ENCODE results near the gene GAREM1. TPM values are rescaled to one million over a fixed set of nuclear protein-coding genes. Genes with fewer than 3 reads are reported as not detected.

Gene GAREM1
- total and polyA plus RNA-seq, 2 of the 8 experiments (the other 6 are each of a cell fraction or from before 2014, with no cell fraction given), result 3.6 to 9.2 TPM

- FAIRE-seq, result no peak
- POLR2A ChIA-PET (ENCODE audit: partially characterized antibody), result no interaction called here
- Histone ChIP-seq H2BK15ac (ENCODE audit: low read length) (no peak overlapping the region), H3K4me3 (ENCODE audit: extremely low read depth in 1 of 4, insufficient read depth in 2 of 4, low read depth in 3 of 4, low read length in 4 of 4) (no peak overlapping the region), H4K91ac (replicated peaks; ENCODE audit: insufficient read length, low read length) (no peak overlapping the region), H2AFZ (ENCODE audit: low read length) (no peak overlapping the region), H2BK120ac (replicated peaks; ENCODE audit: low read depth, low read length) (no peak overlapping the region), H4K20me1 (replicated peaks in 1 of 2; ENCODE audit: control insufficient read depth in 1 of 2, insufficient read depth in 2 of 2, low read length in 2 of 2) (no peaks in the 10 kb centered on the region), H4K5ac (ENCODE audit: insufficient read length, low read depth, low read length) (no peak overlapping the region), H3K4me2 (ENCODE audit: insufficient read depth in 1 of 2, low read depth in 2 of 2, low read length in 2 of 2) (no peak overlapping the region), H3K9ac (replicated peaks in 1 of 4; ENCODE audit: extremely low read depth in 1 of 4, low read depth in 3 of 4, low read length in 3 of 4) (no peak overlapping the region), H3K4ac (replicated peaks; ENCODE audit: insufficient read length, low read depth, low read length) (no peak overlapping the region), H4K8ac (ENCODE audit: extremely low read depth, insufficient read depth, low read length) (no peak overlapping the region), H3K36me3 (ENCODE audit: control insufficient read depth in 2 of 4, insufficient read depth in 4 of 4, low read length in 3 of 4) (no peaks in the 10 kb centered on the region), H3K79me2 (ENCODE audit: control insufficient read depth in 1 of 2, insufficient read depth in 2 of 2, low read length in 2 of 2) (no peaks in the 10 kb centered on the region), H3K4me1 (replicated peaks in 1 of 4; ENCODE audit: control insufficient read depth in 3 of 4, insufficient read depth in 4 of 4, low read length in 3 of 4) (peaks cover 0 to 7% (median 2%) of the 10 kb centered on the region in 4 experiments; a peak in 3 of 7 replicates), H3K18ac (ENCODE audit: extremely low read depth, low read length) (no peak overlapping the region), H3K9me3 (ENCODE audit: insufficient read depth in 2 of 2, low read depth in 1 of 2, low read length in 1 of 2) (no peaks in the 10 kb centered on the region), H3K56ac (replicated peaks; ENCODE audit: insufficient read length, low read depth, low read length) (no peak overlapping the region), H2BK20ac (ENCODE audit: low read length) (no peak overlapping the region), H3K14ac (ENCODE audit: insufficient read length) (no peak overlapping the region), H3K27me3 (replicated peaks in 1 of 4; ENCODE audit: control insufficient read depth in 3 of 4, extremely low read depth in 1 of 4, insufficient read depth in 3 of 4, low read length in 3 of 4) (no peaks in the 10 kb centered on the region), H2AK5ac (ENCODE audit: low read depth, low read length) (no peak overlapping the region), H3K79me1 (ENCODE audit: low read depth, low read length) (no peaks in the 10 kb centered on the region), H3K23ac (ENCODE audit: insufficient read length) (no peak overlapping the region), H3K23me2 (ENCODE audit: low read depth, low read length) (no peaks in the 10 kb centered on the region; the same call in 1 of the 2 replicates), H2BK12ac (ENCODE audit: low read depth, low read length) (no peak overlapping the region), H2BK5ac (ENCODE audit: low read depth, low read length) (no peak overlapping the region), H3K27ac (ENCODE audit: low read depth, low read length) (no peak overlapping the region)
- CTCF ChIA-PET (ENCODE audit: partially characterized antibody), result no interaction called here
- no peak for DNase-seq (ENCODE audit: low read depth in 1 of 2, low spot score in 2 of 2)
- TF ChIP-seq TAF1 (IDR thresholded peaks at IDR 0.05; ENCODE audit: low read depth, low read length), result no peak
- 82% methylated on average over 1 of the region's 1 CpG; no CpG with 5 or more reads in 1 of the 2 experiments for WGBS, 2 experiments (ENCODE audit: extremely low coverage in 1 of 2, insufficient coverage in 1 of 2, insufficient read length in 1 of 2, insufficient replicate concordance in 2 of 2, low coverage in 1 of 2, low lambda C conversion rate in 2 of 2, missing lambda C conversion rate in 1 of 2)
Measured at GRCh38 chr18:32321826-32322225, 148.9 kb downstream of the GAREM1 start.

Data from H1 (cell line).